Testis (tissue), 3 donors: Measurements from ENCODE around the gene ARID3A. TPM values are rescaled to one million over a fixed set of nuclear protein-coding genes. Genes with fewer than 3 reads are reported as not detected.

ENCODE experiments used
- DNase-seq: peaks from one replicate; pipeline ENCODE4 v3.0.0-alpha.2; 2019
- H3K27ac ChIP-seq, 2 donors: fragments of 200-600 bp; sonication (generic); one replicate each; pipeline ENCODE4 v1.5.1; 2019
- H3K27me3 ChIP-seq: fragments of 200-600 bp; sonication (generic); one replicate; pipeline ENCODE4 v1.5.1; 2019
- H3K36me3 ChIP-seq: fragments of 200-600 bp; sonication (generic); one replicate; pipeline ENCODE4 v1.5.1; 2017; ENCODE audit warnings: low read depth; ENCODE audit errors: missing control alignments
- H3K4me1 ChIP-seq: fragments of 200-600 bp; sonication (generic); one replicate; pipeline ENCODE4 v1.5.1; 2019
- H3K4me3 ChIP-seq, 2 donors: fragments of 200-600 bp; sonication (generic); one replicate each; pipeline ENCODE4 v1.5.1; 2017 to 2019
- H3K9me3 ChIP-seq: fragments of 200-600 bp; sonication (generic); one replicate; pipeline ENCODE4 v1.5.1; 2017
- POLR2A ChIP-seq: fragments of 450-650 bp; IDR thresholded peaks from one replicate; pipeline ENCODE4 v1.6.1; 2017; ENCODE audit warnings: antibody characterized with exemption, mild to moderate bottlenecking, moderate library complexity
- WGBS, 2 donors: methylation state at CpG; one replicate each; pipeline ENCODE4 v1.1.5; 2018; 5-methylcytosine and 5-hydroxymethylcytosine counted together
- intact Hi-C: fragments of 100-400 bp; cut with DNase I; formaldehyde crosslinking; loops from one replicate; pipeline ENCODE4 v1.15.1; 2023; ENCODE audit warnings: low total_unique reads
- polyA plus RNA-seq: library from polyadenylated mRNA; stranded (reverse); fragments of 350-450 nt; fragmentation: Illumina TruSeq; extraction: RNeasy Lipid Tissue Mini Kit (QIAGEN cat#74804); gene quantifications from one replicate; pipeline ENCODE4 v1.2.3, GENCODE V29; 2014; ENCODE audit warnings: low read depth, low replicate concordance; ENCODE audit not compliant: insufficient read depth
- total RNA-seq, 2 donors: library from RNA; depleted of rRNA; stranded (reverse); fragments of >200 nt; gene quantifications; one replicate each; pipeline ENCODE4 v1.2.3, GENCODE V29; 2016
- TF ChIP-seq, protein P1 (sequence below), 3 experiments: fragments of 450-650 bp in 2 of 3; fragments of 200-600 bp in 1 of 3; sonication (generic) in 1 of 3; IDR thresholded peaks; one replicate each; pipeline ENCODE4 v1.5.1; 2016 to 2019; ENCODE audit warnings: antibody characterized with exemption in 3 of 3, mild to moderate bottlenecking in 2 of 3, moderate library complexity in 1 of 3

ARID3A gene
- total and polyA plus RNA-seq, 3 donors from 2014 or later, result 15.3 to 38.2 (median 26.5) TPM

DNA sequence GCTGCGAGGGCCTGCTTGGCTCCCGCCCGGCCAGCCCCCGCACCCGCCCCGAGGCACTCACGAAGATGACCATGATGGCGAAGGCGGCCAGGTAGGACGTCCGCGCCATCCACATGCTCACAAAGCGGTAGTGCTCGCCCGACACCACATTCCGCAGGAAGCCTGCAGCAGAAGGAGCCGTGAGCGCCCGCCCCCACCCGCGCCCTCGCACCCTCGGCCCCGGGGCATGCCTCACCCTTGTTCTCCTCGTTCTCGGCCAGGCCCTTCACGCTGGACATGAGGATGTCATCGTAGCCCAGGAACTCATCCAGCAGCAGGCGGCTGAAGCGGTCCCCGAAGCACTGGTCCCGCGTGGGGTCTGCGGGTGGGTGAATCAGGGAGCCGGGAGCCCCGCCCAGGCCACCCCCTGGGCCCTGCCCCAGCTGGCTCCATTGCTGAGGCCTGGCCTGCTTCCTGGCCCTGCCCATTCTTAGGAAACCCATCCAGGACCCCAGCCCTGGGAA lies 86.0 kb downstream of the ARID3A start:
- H3K4me3 ChIP-seq, result no peak overlapping the region
- H3K27ac ChIP-seq, result no peak overlapping the region
- intact Hi-C loops, result no loop called here
- 91 to 95% methylated on average over 26 to 36 of the region's 36 CpGs for WGBS, 2 donors
- H3K27me3 ChIP-seq, result no peaks in the 10 kb centered on the region
- TF ChIP-seq, protein P1, sequence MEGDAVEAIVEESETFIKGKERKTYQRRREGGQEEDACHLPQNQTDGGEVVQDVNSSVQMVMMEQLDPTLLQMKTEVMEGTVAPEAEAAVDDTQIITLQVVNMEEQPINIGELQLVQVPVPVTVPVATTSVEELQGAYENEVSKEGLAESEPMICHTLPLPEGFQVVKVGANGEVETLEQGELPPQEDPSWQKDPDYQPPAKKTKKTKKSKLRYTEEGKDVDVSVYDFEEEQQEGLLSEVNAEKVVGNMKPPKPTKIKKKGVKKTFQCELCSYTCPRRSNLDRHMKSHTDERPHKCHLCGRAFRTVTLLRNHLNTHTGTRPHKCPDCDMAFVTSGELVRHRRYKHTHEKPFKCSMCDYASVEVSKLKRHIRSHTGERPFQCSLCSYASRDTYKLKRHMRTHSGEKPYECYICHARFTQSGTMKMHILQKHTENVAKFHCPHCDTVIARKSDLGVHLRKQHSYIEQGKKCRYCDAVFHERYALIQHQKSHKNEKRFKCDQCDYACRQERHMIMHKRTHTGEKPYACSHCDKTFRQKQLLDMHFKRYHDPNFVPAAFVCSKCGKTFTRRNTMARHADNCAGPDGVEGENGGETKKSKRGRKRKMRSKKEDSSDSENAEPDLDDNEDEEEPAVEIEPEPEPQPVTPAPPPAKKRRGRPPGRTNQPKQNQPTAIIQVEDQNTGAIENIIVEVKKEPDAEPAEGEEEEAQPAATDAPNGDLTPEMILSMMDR (IDR thresholded peaks at IDR 0.05), result no peak
- TF ChIP-seq POLR2A, result no peak
- H3K36me3 ChIP-seq, result no peaks in the 10 kb centered on the region
- peaks cover 30% of the 10 kb centered on the region for H3K4me1 ChIP-seq
- H3K9me3 ChIP-seq, result no peaks in the 10 kb centered on the region
- DNase-seq, result no peak

DNA sequence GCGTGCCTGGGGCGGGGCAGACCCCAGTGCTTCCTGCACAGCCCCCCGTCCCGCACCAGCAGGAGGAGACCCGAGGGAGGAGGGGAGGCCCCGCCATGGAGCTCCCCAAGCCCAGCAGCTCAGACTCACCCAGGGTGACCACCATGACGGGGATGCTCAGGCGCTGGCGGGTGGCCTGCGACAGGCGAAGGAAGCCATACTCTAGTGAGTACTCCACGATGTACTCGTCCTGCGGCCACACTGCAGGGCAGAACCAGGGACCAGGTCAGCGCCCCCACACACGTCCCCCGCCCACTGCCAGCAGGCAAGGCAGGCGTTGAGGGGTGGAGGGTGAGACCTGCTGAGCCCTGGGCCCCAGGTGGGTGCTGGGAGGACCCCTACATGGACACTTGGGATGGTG lies 86.5 kb downstream of the ARID3A start:
- Histone ChIP-seq H3K36me3 (no peaks in the 10 kb centered on the region), H3K4me3 (no peak overlapping the region), H3K4me1 (peaks cover 35% of the 10 kb centered on the region), H3K9me3 (no peaks in the 10 kb centered on the region), H3K27ac (no peak overlapping the region), H3K27me3 (no peaks in the 10 kb centered on the region)
- TF ChIP-seq, protein P1 (IDR thresholded peaks at IDR 0.05), result no peak
- no peak for TF ChIP-seq POLR2A
- WGBS, 2 donors, result 94% methylated on average over 18 of the region's 18 CpGs; no CpG with 5 or more reads in 1 of the 2 donors
- DNase-seq, result no peak
- intact Hi-C loops, result no loop called here

DNA sequence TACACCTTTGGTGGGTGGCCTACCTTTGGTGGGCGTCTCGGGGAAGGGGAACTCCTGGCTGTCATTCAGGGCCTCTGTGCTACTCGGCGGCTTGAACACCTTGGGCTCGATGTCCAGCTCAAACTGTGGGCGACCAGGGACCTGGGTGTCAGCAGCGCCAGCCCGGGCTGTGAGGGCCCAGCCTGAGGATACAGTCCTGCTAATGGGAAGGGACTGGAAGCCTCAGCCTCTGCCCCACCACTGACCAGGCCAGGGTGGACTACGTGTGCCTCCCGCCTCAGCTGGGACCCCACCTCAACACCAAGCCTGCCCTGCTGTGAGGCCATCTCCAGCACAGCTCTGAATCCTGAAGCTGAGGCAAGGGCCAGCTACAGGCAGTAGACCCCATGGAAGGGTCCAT lies 87.4 kb downstream of the ARID3A start:
- 98 to 100% methylated on average over 2 to 10 of the region's 10 CpGs for WGBS, 2 donors
- peaks cover 43% of the 10 kb centered on the region for H3K4me1 ChIP-seq
- TF ChIP-seq POLR2A, result no peak
- TF ChIP-seq, protein P1 (IDR thresholded peaks at IDR 0.05), result no peak
- H3K36me3 ChIP-seq, result no peaks in the 10 kb centered on the region
- DNase-seq, result no peak
- no peaks in the 10 kb centered on the region for H3K27me3 ChIP-seq
- intact Hi-C loops, result no loop called here
- H3K9me3 ChIP-seq, result no peaks in the 10 kb centered on the region
- no peak overlapping the region for H3K27ac ChIP-seq
- H3K4me3 ChIP-seq, result no peak overlapping the region

DNA sequence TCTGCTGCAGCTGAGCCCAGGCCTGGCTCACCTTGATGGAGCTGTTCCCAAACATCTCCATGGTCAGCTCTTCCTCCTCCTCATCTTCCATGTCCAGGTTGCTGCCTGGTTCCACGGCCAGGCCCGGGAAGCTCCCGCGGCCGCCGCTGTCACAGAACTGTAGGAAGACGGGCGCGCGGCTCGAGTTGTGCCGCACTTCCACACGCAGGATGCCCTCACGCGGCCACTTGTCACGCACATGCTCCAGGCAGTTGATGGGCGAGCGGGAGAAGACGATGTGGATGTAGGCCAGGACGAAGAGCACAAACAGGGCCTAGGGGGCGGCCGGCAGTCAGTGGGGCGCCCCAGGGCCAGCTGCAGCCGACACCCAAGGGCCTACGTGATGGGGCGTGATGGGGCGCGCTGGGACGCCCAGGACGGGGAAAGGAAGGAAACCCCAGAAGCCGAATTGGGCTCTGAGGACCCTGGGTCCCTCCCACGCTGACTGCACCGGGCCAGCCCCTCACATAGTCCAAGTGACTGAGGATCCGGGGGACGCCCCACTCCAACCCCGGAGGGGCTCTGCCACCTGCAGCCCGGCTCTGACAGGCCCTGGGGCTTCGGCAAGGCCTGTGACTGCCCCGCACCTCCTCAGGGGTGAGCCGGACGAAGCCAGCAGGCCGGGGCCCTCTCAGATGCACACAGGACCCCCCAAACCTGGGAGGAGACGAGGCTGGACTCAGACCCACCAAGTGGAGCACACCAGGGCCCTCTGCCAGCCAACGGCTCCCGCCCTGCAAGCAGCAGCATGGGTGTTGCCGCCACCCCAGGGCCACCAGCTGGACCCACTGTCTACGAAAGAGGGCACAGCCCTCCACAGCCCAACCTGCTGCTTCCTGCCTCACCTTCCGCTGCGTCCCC lies 88.6 kb downstream of the ARID3A start:
- no peak for DNase-seq
- no peak for TF ChIP-seq POLR2A
- TF ChIP-seq, protein P1 (IDR thresholded peaks at IDR 0.05), result no peak
- 92 to 94% methylated on average over 37 to 49 of the region's 49 CpGs for WGBS, 2 donors
- no peaks in the 10 kb centered on the region for H3K9me3 ChIP-seq
- no peak overlapping the region for H3K4me3 ChIP-seq
- H3K27ac ChIP-seq, result no peak overlapping the region
- peaks cover 54% of the 10 kb centered on the region for H3K4me1 ChIP-seq
- no peaks in the 10 kb centered on the region for H3K36me3 ChIP-seq
- intact Hi-C loops, result no loop called here
- H3K27me3 ChIP-seq, result no peaks in the 10 kb centered on the region
